NCI-H1105 (cell line): Measurements from ENCODE around the gene GOLGA8J.
"Not testable (repeated sequence)": the region's sequence is repeated elsewhere in the genome, so short reads cannot be mapped to it uniquely, and the experiment has no call there.

Source experiments
- DNase-seq: peaks from one replicate; lab custom pipeline; 2025; lab: John Stamatoyannopoulos, UW

Gene GOLGA8J

DNA sequence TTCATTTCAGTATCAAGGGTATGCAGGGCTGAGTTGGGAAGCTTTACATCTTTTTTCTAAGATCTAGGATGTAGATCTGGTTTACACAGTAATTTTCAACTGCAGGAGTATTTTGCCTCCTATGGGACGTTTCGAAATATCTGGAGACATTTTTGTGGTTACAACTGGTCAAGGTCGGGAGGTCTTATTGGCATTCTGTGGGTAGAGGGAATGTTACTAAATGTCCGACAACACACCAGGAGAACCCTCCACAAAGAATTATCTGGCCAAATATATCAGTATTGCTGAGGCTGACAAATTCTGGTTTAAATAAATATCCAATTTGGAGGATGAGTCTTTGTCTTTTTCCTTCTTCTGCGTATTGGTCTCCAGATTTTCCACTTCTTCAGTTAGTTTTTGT is 1.9 kb upstream of the GOLGA8J start:
- not testable (repeated sequence) for DNase-seq

DNA sequence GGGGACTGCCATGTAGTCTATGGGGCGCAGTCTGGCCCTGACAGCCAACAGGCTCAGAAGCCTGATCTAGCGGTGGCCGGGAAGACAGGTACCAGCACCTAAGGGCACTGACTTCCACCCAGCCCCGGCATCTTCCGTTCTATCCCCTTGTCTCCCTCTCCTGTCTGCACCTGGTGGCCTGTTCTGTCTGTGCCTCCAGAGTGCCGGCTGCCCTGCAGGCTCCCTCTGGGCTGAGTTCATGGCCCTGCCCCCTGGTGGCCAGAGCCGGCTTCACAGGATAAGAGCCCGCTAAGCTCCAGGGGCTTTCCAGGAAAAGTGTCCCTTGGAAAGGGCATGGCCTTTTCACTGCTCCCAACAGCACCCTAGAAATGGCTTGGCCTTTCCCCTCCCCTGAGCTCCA is 15.1 kb downstream of the GOLGA8J start:
- not testable (repeated sequence) for DNase-seq

DNA sequence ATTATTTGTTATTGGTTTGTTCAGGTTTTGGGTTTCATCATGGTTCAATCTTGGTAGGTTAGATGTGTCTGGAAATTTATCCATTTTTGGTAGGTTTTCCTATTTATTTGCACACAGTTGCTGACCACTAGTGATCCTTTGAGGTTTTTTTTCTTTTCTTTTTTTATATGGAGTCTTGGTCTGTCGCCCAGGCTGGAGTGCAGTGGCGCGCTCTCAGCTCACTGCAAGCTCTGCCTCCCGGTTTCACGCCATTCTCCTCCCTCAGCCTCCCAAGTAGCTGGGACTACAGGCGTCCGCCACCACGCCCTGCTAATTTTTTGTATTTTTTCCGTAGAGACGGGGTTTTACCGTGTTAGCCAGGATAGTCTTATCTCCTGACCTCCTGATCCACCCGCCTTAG is 20.1 kb downstream of the GOLGA8J start:
- DNase-seq: not testable (repeated sequence)

DNA sequence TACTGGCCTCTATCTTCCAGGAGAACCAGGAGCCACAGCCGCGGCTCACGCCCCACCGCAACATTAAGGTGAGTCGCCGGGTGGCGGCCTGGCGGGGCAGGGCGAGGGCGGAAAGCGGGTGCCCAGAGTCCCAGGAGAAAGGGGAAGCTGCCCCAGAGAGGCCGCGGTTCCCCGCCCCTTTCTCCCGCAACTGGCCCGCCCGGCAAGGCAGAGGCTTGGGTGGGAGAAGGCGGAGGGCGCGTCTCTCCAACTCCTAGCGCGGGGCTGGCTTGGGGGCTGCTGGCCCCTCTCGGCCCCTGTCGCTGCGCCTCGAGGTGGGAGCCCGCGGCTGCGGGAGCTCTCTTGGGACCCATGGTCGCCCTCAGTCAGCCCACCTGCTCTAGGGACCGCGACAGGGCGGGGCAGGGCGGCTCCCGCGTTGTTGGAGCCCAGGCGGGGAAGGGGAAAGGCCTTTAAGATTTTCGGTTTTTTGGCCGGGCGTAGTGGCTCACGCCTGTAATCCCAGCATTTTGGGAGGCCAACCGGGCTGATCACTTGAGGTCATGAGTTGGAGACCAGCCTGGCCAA is 21.3 kb downstream of the GOLGA8J start:
- DNase-seq: not testable (repeated sequence)

DNA sequence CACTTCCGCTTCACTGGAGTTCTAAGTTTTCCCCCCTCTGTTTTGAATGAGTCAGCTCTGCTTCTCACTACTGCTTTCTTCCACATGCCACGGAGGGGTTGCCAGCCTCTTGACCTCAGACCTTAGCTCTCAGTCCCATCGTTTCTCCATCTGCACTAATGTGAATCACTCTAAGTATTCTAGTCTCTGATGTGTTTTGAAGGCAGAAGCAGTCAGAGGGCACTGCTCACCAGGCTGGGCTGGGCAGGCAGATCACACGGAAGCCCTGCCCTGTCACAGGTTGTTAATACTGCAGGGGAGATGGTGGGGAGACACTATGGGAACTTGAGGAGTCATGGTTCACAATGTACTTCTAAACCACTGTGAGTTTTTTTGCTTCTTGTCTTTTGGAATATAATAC is 27.8 kb downstream of the GOLGA8J start:
- DNase-seq: not testable (repeated sequence)

DNA sequence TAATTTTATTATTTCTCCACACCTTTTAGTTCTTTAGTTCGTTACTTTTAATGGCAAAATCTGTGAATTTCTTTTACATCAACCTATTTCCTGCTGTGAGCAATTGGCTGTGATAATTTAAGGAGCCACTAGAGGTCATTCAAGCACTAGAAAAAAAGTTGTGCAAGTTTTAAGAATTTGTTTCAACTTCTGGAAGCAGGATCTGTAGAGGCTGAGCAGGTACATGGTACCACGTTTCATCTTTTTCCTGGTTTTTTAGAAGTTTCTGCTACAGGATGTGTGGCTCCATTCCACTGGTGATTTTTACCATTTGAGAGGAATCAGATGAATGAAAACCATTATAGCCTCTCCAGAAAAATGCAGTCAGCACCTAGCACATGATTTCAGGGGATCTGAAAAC is 47.3 kb downstream of the GOLGA8J start:
- DNase-seq: not testable (repeated sequence)

DNA sequence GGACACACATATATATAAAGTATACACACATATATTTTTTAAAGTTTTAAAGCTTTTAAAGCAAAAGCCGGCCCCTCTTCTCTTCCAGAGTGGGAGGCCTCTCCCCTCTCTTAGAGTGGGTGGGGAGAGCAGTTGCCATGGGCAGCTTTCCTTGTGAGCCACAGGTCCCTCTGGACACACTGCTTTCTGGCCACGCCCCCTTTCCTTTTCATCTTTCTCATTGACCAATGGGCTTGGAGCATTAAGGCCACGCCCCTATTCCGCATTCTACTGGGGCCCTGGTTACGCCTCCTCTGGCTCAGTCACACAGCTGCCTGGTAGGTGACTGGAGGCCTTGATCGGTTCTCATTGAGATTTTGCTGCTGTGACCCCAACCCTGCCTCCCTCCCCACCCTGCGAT is 52.0 kb downstream of the GOLGA8J start, which contains the start of gene GOLGA8T:
Gene GOLGA8T (plus strand): TSS at position 301 of the 400 bp plus-strand sequence. CDS start 98 bp downstream, at position 399.
- not testable (repeated sequence) for DNase-seq
